Occipital lobe (tissue), 3 donors: ENCODE results near the gene VIPAS39. TPM values are rescaled to one million over a fixed set of nuclear protein-coding genes. Genes with fewer than 3 reads are reported as not detected.

Experiments
- DNase-seq: peaks from one replicate; lab custom pipeline; 2025; lab: John Stamatoyannopoulos, UW
- small RNA-seq: library from RNA; depleted of rRNA; stranded (forward); fragments of <200 nt; gene quantifications from one replicate; pipeline ENCODE3, GENCODE V24; 2014
- total RNA-seq: library from RNA; depleted of rRNA; stranded (reverse); fragments of >200 nt; gene quantifications from one replicate; pipeline ENCODE4 v1.2.3, GENCODE V29; 2014

Gene VIPAS39
- total RNA-seq, 1 donor from 2014 or later, result 30.6 TPM

DNA sequence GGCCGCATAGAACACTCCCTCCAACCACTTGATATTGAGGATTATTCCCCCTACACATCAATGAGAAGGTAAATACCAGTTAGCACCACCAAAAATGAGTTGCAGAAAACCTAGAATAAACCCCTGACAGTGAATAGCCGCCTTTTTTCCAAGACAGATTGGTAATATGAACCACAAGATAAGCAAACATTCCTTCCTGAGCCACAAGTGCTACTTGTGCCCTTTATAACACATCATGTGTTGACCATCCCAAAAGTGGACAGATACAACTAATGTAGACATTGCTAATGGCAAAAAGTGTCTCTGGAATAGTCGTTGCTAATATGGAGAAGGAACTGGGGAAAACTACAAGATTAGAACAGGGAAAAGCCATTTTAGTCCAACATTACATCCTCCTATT is 51.3 kb downstream of the VIPAS39 start:
- DNase-seq, result no peak

GRCh38 chr14:77403768-77404167 is 53.6 kb downstream of the VIPAS39 start:
- no peak for DNase-seq

- no peak for DNase-seq
Measured at GRCh38 chr14:77400216-77400615, 57.2 kb downstream of the VIPAS39 start.

DNA sequence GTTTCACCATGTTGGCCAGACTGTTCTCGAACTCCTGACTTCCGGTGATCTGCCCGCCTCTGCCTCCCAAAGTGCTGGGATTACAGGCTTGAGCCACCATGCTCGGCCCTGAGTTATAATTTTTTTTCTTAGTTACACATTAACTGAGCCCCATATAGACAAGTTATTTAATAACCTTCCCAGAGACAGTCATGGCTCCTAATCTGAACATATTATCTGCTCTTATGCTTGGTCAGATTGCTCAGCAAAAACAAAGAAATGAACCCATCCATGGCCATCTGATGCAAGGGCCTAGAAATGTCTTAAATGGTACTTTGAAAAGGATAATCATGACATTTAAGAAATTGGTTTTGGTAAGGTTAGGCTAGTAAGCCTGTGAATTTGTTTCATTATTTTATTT is 67.2 kb downstream of the VIPAS39 start:
- no peak for DNase-seq

DNA sequence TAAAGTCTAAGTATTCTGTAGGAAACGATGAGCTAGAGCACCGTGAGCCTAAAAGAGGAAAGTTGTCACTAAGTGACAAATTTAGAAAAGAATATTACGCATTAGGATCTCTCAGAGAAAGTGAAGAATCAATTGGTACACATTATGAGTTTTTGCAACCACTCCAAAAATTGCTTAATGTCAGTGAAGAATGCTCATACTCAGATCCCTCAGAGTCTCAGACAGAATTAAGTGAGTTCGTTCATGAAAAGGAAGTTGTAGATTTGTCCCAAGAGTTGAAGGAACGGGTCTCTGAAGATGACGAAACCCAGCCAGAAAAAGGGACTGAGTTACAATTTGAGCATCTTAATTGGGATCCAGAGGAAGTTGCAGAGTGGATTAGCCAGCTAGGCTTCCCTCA is 78.7 kb downstream of the VIPAS39 start:
- no peak for DNase-seq

DNA sequence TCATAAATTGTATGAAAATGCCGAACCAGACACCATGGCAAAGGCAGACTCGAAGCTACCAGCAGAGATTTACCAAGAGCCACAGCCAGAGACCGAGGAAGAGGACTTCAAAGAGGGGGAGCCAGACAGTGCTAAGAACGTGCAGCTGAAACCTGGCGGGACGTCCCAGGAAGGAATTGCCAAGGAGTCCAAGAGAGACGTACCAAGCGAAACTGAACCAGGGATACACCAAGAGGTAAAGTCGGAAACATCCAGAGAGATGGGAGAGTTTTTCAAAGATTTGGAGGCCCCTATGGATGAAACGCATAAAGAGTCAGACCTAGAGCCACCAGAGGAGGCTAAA is 79.9 kb downstream of the VIPAS39 start:
- no peak for DNase-seq

GRCh38 chr14:77376771-77377501 is 80.5 kb downstream of the VIPAS39 start, which contains the start of the genes SAMD15 and TMED8:
Gene SAMD15, plus strand, starts transcription at chr14:77377379. Its CDS starts 40 bp downstream, at chr14:77377419.
Gene TMED8, minus strand, starts transcription at chr14:77377094. Its CDS starts 41 bp downstream, at chr14:77377053.
- DNase-seq, result peak; percentile 82

Small RNA genes lying within 50 kb of the gene (small RNA-seq; reads per million reads assigned to genes)
- not detected for gene RF00404

Other genes with a start within 250 kb of the VIPAS39 start
- gene NGB, start 186.4 kb downstream of the VIPAS39 start, total RNA-seq, result 4.1 TPM
- gene POMT2, start 136.7 kb downstream of the VIPAS39 start, total RNA-seq, result 11.5 TPM
- gene GSTZ1, start 136.6 kb downstream of the VIPAS39 start, total RNA-seq, result 6.7 TPM
- gene TMED8, start 80.5 kb downstream of the VIPAS39 start, total RNA-seq, result 27.6 TPM
- gene SAMD15, start 80.2 kb downstream of the VIPAS39 start, total RNA-seq, result 8.1 TPM
- 0.16 TPM for gene NOXRED1, start 34.1 kb downstream of the VIPAS39 start, total RNA-seq
- gene AHSA1, start 492 bp upstream of the VIPAS39 start, total RNA-seq, result 79.1 TPM
- 0.78 TPM for gene ISM2, start 41.2 kb upstream of the VIPAS39 start, total RNA-seq
- 29.2 TPM for gene SPTLC2, start 159.0 kb upstream of the VIPAS39 start, total RNA-seq